OCI-LY1 (cell line): ENCODE results near the gene LRRC51.

ENCODE experiments used
- H2AFZ ChIP-seq: fragments of 200-600 bp; sonication (generic), shearing (Covaris generic); 2 replicates; pipeline ENCODE4 v1.6.0; 2014; ENCODE audit warnings: antibody characterized with exemption, mild to moderate bottlenecking, low read length
- H3F3A ChIP-seq: fragments of 200-600 bp; sonication (generic), shearing (Covaris generic); 2 replicates; pipeline ENCODE4 v1.6.0; 2014; ENCODE audit warnings: mild to moderate bottlenecking, antibody characterized with exemption, low read length, moderate library complexity; ENCODE audit not compliant: insufficient read depth
- H3K27ac ChIP-seq: fragments of 200-600 bp; sonication (generic); 2 replicates; pipeline ENCODE4 v1.5.1; 2014; ENCODE audit warnings: low read length, mixed run types, mild to moderate bottlenecking, low read depth; ENCODE audit not compliant: poor library complexity, severe bottlenecking
- H3K27me3 ChIP-seq: fragments of 200-600 bp; sonication (generic); 2 replicates; pipeline ENCODE4 v1.6.0; 2014; ENCODE audit warnings: antibody characterized with exemption, mild to moderate bottlenecking, low read length, moderate library complexity; ENCODE audit not compliant: insufficient read depth
- H3K36me3 ChIP-seq: fragments of 200-600 bp; sonication (generic); 2 replicates; pipeline ENCODE4 v1.6.1; 2014; ENCODE audit warnings: mild to moderate bottlenecking, antibody characterized with exemption, low read length, moderate library complexity, mixed read lengths; ENCODE audit not compliant: insufficient read depth
- H3K4me1 ChIP-seq: fragments of 200-600 bp; sonication (generic); 2 replicates; pipeline ENCODE4 v1.5.1; 2014; ENCODE audit warnings: mild to moderate bottlenecking, low read length, moderate library complexity; ENCODE audit not compliant: insufficient read depth, severe bottlenecking
- H3K4me2 ChIP-seq: fragments of 200-600 bp; sonication (generic), shearing (Covaris generic); 2 replicates; pipeline ENCODE4 v1.6.1; 2014; ENCODE audit warnings: low read length
- H3K4me3 ChIP-seq: fragments of 200-600 bp; sonication (generic); 2 replicates; pipeline ENCODE4 v1.5.1; 2014; ENCODE audit warnings: low read length, low read depth, mild to moderate bottlenecking, mixed read lengths; ENCODE audit not compliant: poor library complexity, severe bottlenecking
- H3K79me2 ChIP-seq: fragments of 200-600 bp; shearing (Covaris generic); 2 replicates; pipeline ENCODE4 v1.6.1; 2016; ENCODE audit warnings: mixed run types, low read length, mixed read lengths; ENCODE audit not compliant: insufficient read depth
- H3K9ac ChIP-seq: fragments of 200-600 bp; sonication (generic), shearing (Covaris generic); 2 replicates; pipeline ENCODE4 v1.6.1; 2014; ENCODE audit warnings: mild to moderate bottlenecking, low read length, mixed read lengths
- H3K9me2 ChIP-seq: fragments of 200-600 bp; sonication (generic), shearing (Covaris generic); 2 replicates; pipeline ENCODE4 v1.6.1; 2014; ENCODE audit warnings: low read depth, mild to moderate bottlenecking, low read length, mixed read lengths
- H3K9me3 ChIP-seq: fragments of 200-600 bp; shearing (Covaris generic); 2 replicates; pipeline ENCODE4 v1.6.1; 2014; ENCODE audit warnings: low read length, mixed read lengths
- H4K20me1 ChIP-seq: fragments of 200-600 bp; sonication (generic), shearing (Covaris generic); 2 replicates; pipeline ENCODE4 v1.6.0; 2016; ENCODE audit warnings: mild to moderate bottlenecking, low read length; ENCODE audit not compliant: insufficient read depth
- CTCF ChIP-seq: fragments of 200-600 bp; sonication (generic), shearing (Covaris generic); IDR thresholded peaks from 2 replicates; pipeline ENCODE4 v1.5.1; 2017; ENCODE audit warnings: mild to moderate bottlenecking, antibody characterized with exemption, low read length, moderate library complexity, mixed read lengths
- EZH2 ChIP-seq: fragments of 200-600 bp; sonication (generic), shearing (Covaris generic); IDR thresholded peaks from 2 replicates; pipeline ENCODE4 v1.8.0; 2017; ENCODE audit warnings: borderline replicate concordance, mixed run types, mild to moderate bottlenecking, antibody characterized with exemption, low read length, moderate library complexity, mixed read lengths

The LRRC51 gene

GRCh38 chr11:72102946-72103753 lies 22.5 kb downstream of the LRRC51 start, which contains the start of gene LAMTOR1:
Gene LAMTOR1 (minus strand): TSS chr11:72103297. CDS start chr11:72103224, 73 bp downstream.
- no peaks in the 10 kb centered on the region for H3K9me2 ChIP-seq
- peaks cover 12% of the 10 kb centered on the region for H3K79me2 ChIP-seq
- no peaks in the 10 kb centered on the region for H3K27me3 ChIP-seq
- no peak within 1 kb of the TSS for H2AFZ ChIP-seq
- H3K27ac ChIP-seq: peak within 1 kb of the TSS; percentile 70
- H3K9ac ChIP-seq: peak within 1 kb of the TSS; percentile 98
- peak within 1 kb of the TSS; percentile 82 for H3K4me3 ChIP-seq
- H4K20me1 ChIP-seq: no peaks in the 10 kb centered on the region
- peaks cover 23% of the 10 kb centered on the region for H3K4me1 ChIP-seq
- peak within 1 kb of the TSS; percentile 94 for H3K4me2 ChIP-seq
- H3F3A ChIP-seq: no peaks in the 10 kb centered on the region
- no peaks in the 10 kb centered on the region for H3K9me3 ChIP-seq
- TF ChIP-seq CTCF (peak; percentile 34; the same call in 1 of the 2 replicates), EZH2 (no peak)
- H3K36me3 ChIP-seq: peaks cover 35% of the 10 kb centered on the region

- Histone ChIP-seq H3K9me2 (no peaks in the 10 kb centered on the region), H3K9ac (peak overlapping the region; percentile 35; the same call in 1 of the 2 replicates), H3K27ac (peak overlapping the region; percentile 58), H3K27me3 (no peaks in the 10 kb centered on the region), H4K20me1 (no peaks in the 10 kb centered on the region), H3K4me3 (peak overlapping the region; percentile 82), H3F3A (no peaks in the 10 kb centered on the region), H3K9me3 (no peaks in the 10 kb centered on the region), H3K4me1 (peaks cover 23% of the 10 kb centered on the region), H2AFZ (no peak overlapping the region), H3K79me2 (peaks cover 12% of the 10 kb centered on the region), H3K4me2 (peak overlapping the region; percentile 66), H3K36me3 (peaks cover 29% of the 10 kb centered on the region)
- TF ChIP-seq CTCF (no peak), EZH2 (no peak)
Observed at GRCh38 chr11:72103754-72104167, 23.1 kb downstream of the LRRC51 start.

GRCh38 chr11:72105888-72106287 lies 25.2 kb downstream of the LRRC51 start, which contains the start of gene TOMT:
Gene TOMT (plus strand): TSS chr11:72105924. CDS start chr11:72105952, 28 bp downstream.
- H4K20me1 ChIP-seq: no peaks in the 10 kb centered on the region
- H3K27ac ChIP-seq: no peak within 1 kb of the TSS
- no peak within 1 kb of the TSS for H3K4me3 ChIP-seq
- no peaks in the 10 kb centered on the region for H3F3A ChIP-seq
- no peak within 1 kb of the TSS for H3K4me2 ChIP-seq
- H3K9me2 ChIP-seq: no peaks in the 10 kb centered on the region
- no peaks in the 10 kb centered on the region for H3K9me3 ChIP-seq
- H3K36me3 ChIP-seq: peaks cover 10% of the 10 kb centered on the region; the same call in 1 of the 2 replicates
- peaks cover 24% of the 10 kb centered on the region for H3K4me1 ChIP-seq
- H2AFZ ChIP-seq: no peak within 1 kb of the TSS
- no peak within 1 kb of the TSS for H3K9ac ChIP-seq
- TF ChIP-seq EZH2: no peak
- H3K27me3 ChIP-seq: no peaks in the 10 kb centered on the region
- peaks cover 12% of the 10 kb centered on the region for H3K79me2 ChIP-seq
